MM.1S (cell line): ENCODE results near the gene TSR1.

ENCODE experiments used
- DNase-seq: peaks from one replicate; pipeline ENCODE4 v3.0.0-alpha.2; 2015
- H2AFZ ChIP-seq: fragments of 300-600 bp; sonication (generic); 2 replicates; pipeline ENCODE4 v1.6.0; 2016; ENCODE audit warnings: antibody characterized with exemption, low read length
- H3F3A ChIP-seq: fragments of 300-600 bp; sonication (generic); 2 replicates; pipeline ENCODE4 v1.6.1; 2016; ENCODE audit warnings: mild to moderate bottlenecking, antibody characterized with exemption, low read length, moderate library complexity, mixed read lengths; ENCODE audit not compliant: insufficient read depth
- H3K27ac ChIP-seq: fragments of 300-600 bp; sonication (generic); 2 replicates; pipeline ENCODE4 v1.5.1; 2016; ENCODE audit warnings: mild to moderate bottlenecking, low read length
- H3K27me3 ChIP-seq: fragments of 300-600 bp; sonication (generic); replicated peaks from 2 replicates; pipeline ENCODE4 v1.6.0; 2016; ENCODE audit warnings: low read length; ENCODE audit not compliant: insufficient read depth
- H3K36me3 ChIP-seq: fragments of 300-600 bp; sonication (generic); replicated peaks from 2 replicates; pipeline ENCODE4 v1.6.1; 2016; ENCODE audit warnings: mild to moderate bottlenecking, low read length, mixed read lengths; ENCODE audit not compliant: insufficient read depth
- H3K4me1 ChIP-seq: fragments of 300-600 bp; sonication (generic); 2 replicates; pipeline ENCODE4 v1.6.1; 2016; ENCODE audit warnings: low read length, mixed read lengths
- H3K4me2 ChIP-seq: fragments of 300-600 bp; sonication (generic); 2 replicates; pipeline ENCODE4 v1.6.0; 2016; ENCODE audit warnings: low read depth, low read length
- H3K4me3 ChIP-seq: fragments of 300-600 bp; sonication (generic); 2 replicates; pipeline ENCODE4 v1.5.1; 2016; ENCODE audit warnings: low read length, mixed read lengths
- H3K79me2 ChIP-seq: fragments of 300-600 bp; sonication (generic); 2 replicates; pipeline ENCODE4 v1.6.1; 2016; ENCODE audit warnings: mixed run types, low read length, mixed read lengths
- H3K9ac ChIP-seq: fragments of 300-600 bp; sonication (generic); 2 replicates; pipeline ENCODE4 v1.6.1; 2016; ENCODE audit warnings: low read length, mixed read lengths
- H3K9me2 ChIP-seq: fragments of 300-600 bp; sonication (generic); replicated peaks from 2 replicates; pipeline ENCODE4 v1.6.1; 2016; ENCODE audit warnings: mild to moderate bottlenecking, low read length, mixed read lengths; ENCODE audit not compliant: insufficient read depth
- H3K9me3 ChIP-seq: fragments of 300-600 bp; sonication (generic); replicated peaks from 2 replicates; pipeline ENCODE4 v1.6.1; 2016; ENCODE audit warnings: mild to moderate bottlenecking, low read length, mixed read lengths; ENCODE audit not compliant: insufficient read depth
- H4K20me1 ChIP-seq: fragments of 300-600 bp; sonication (generic); 2 replicates; pipeline ENCODE4 v1.6.1; 2016; ENCODE audit warnings: mild to moderate bottlenecking, low read length, moderate library complexity, mixed read lengths; ENCODE audit not compliant: insufficient read depth
- CTCF ChIP-seq: fragments of 300-600 bp; sonication (generic); IDR thresholded peaks from 2 replicates; pipeline ENCODE4 v1.5.1; 2016; ENCODE audit warnings: antibody characterized with exemption, low read length, mixed read lengths
- EZH2 ChIP-seq: fragments of 300-600 bp; sonication (generic); optimal IDR thresholded peaks from 2 replicates; pipeline ENCODE3; 2017; ENCODE audit warnings: low read depth, mild to moderate bottlenecking, antibody characterized with exemption, low read length, mixed read lengths
- EZH2phosphoT487 ChIP-seq: fragments of 300-600 bp; sonication (generic); IDR thresholded peaks from 2 replicates; pipeline ENCODE4 v1.6.1; 2018; ENCODE audit warnings: antibody characterized with exemption, low read length

The TSR1 gene

GRCh38 chr17:2357931-2358434 is 21.7 kb upstream of the TSR1 start:
- H3K9me2 ChIP-seq: no peaks in the 10 kb centered on the region
- TF ChIP-seq EZH2 (no peak), CTCF (no peak)
- H3K27me3 ChIP-seq: no peaks in the 10 kb centered on the region
- no peak overlapping the region for H3K9ac ChIP-seq
- no peaks in the 10 kb centered on the region for H4K20me1 ChIP-seq
- no peak overlapping the region for H3K4me3 ChIP-seq
- no peak overlapping the region for H2AFZ ChIP-seq
- DNase-seq: no peak
- no peaks in the 10 kb centered on the region for H3K36me3 ChIP-seq
- H3K4me1 ChIP-seq: no peaks in the 10 kb centered on the region; the same call in 1 of the 2 replicates
- H3K27ac ChIP-seq: no peak overlapping the region
- H3K9me3 ChIP-seq: no peaks in the 10 kb centered on the region
- peaks cover 7% of the 10 kb centered on the region; the same call in 1 of the 2 replicates for H3F3A ChIP-seq
- H3K79me2 ChIP-seq: no peaks in the 10 kb centered on the region
- no peak overlapping the region for H3K4me2 ChIP-seq

- H3K27me3 ChIP-seq: no peaks in the 10 kb centered on the region
- H3K4me2 ChIP-seq: no peak overlapping the region
- H3K27ac ChIP-seq: no peak overlapping the region
- H4K20me1 ChIP-seq: no peaks in the 10 kb centered on the region
- no peak for TF ChIP-seq EZH2
- TF ChIP-seq EZH2phosphoT487: no peak
- no peak for TF ChIP-seq CTCF
- no peak overlapping the region for H3K4me3 ChIP-seq
- H3K9me3 ChIP-seq: no peaks in the 10 kb centered on the region
- no peaks in the 10 kb centered on the region for H3K9me2 ChIP-seq
- peaks cover 2% of the 10 kb centered on the region; the same call in 1 of the 2 replicates for H3K4me1 ChIP-seq
- H3K36me3 ChIP-seq: no peaks in the 10 kb centered on the region
- DNase-seq: no peak
- H2AFZ ChIP-seq: no peak overlapping the region
- peaks cover 10% of the 10 kb centered on the region for H3F3A ChIP-seq
- H3K79me2 ChIP-seq: no peaks in the 10 kb centered on the region
- H3K9ac ChIP-seq: no peak overlapping the region
Observed at GRCh38 chr17:2357237-2357636, 21.0 kb upstream of the TSR1 start.

- Histone ChIP-seq H3K4me3 (no peak overlapping the region), H2AFZ (no peak overlapping the region), H3K9me3 (no peaks in the 10 kb centered on the region), H3K4me2 (no peak overlapping the region), H3K79me2 (no peaks in the 10 kb centered on the region), H3K4me1 (peaks cover 8% of the 10 kb centered on the region), H3K36me3 (no peaks in the 10 kb centered on the region), H3K9me2 (no peaks in the 10 kb centered on the region), H4K20me1 (no peaks in the 10 kb centered on the region), H3K27ac (no peak overlapping the region), H3K9ac (no peak overlapping the region), H3K27me3 (no peaks in the 10 kb centered on the region), H3F3A (peaks cover 14% of the 10 kb centered on the region)
- TF ChIP-seq EZH2 (no peak), EZH2phosphoT487 (no peak), CTCF (no peak)
- no peak for DNase-seq
Observed at GRCh38 chr17:2354311-2354710, 18.1 kb upstream of the TSR1 start.
